MM.1S (cell line): Measurements from ENCODE around the gene TVP23C.

ENCODE experiments used
- DNase-seq: peaks from one replicate; pipeline ENCODE4 v3.0.0-alpha.2; 2015
- H2AFZ ChIP-seq: fragments of 300-600 bp; sonication (generic); 2 replicates; pipeline ENCODE4 v1.6.0; 2016; ENCODE audit warnings: antibody characterized with exemption, low read length
- H3F3A ChIP-seq: fragments of 300-600 bp; sonication (generic); 2 replicates; pipeline ENCODE4 v1.6.1; 2016; ENCODE audit warnings: mild to moderate bottlenecking, antibody characterized with exemption, low read length, moderate library complexity, mixed read lengths; ENCODE audit not compliant: insufficient read depth
- H3K27ac ChIP-seq: fragments of 300-600 bp; sonication (generic); 2 replicates; pipeline ENCODE4 v1.5.1; 2016; ENCODE audit warnings: mild to moderate bottlenecking, low read length
- H3K27me3 ChIP-seq: fragments of 300-600 bp; sonication (generic); replicated peaks from 2 replicates; pipeline ENCODE4 v1.6.0; 2016; ENCODE audit warnings: low read length; ENCODE audit not compliant: insufficient read depth
- H3K36me3 ChIP-seq: fragments of 300-600 bp; sonication (generic); replicated peaks from 2 replicates; pipeline ENCODE4 v1.6.1; 2016; ENCODE audit warnings: mild to moderate bottlenecking, low read length, mixed read lengths; ENCODE audit not compliant: insufficient read depth
- H3K4me1 ChIP-seq: fragments of 300-600 bp; sonication (generic); 2 replicates; pipeline ENCODE4 v1.6.1; 2016; ENCODE audit warnings: low read length, mixed read lengths
- H3K4me2 ChIP-seq: fragments of 300-600 bp; sonication (generic); 2 replicates; pipeline ENCODE4 v1.6.0; 2016; ENCODE audit warnings: low read depth, low read length
- H3K4me3 ChIP-seq: fragments of 300-600 bp; sonication (generic); 2 replicates; pipeline ENCODE4 v1.5.1; 2016; ENCODE audit warnings: low read length, mixed read lengths
- H3K79me2 ChIP-seq: fragments of 300-600 bp; sonication (generic); 2 replicates; pipeline ENCODE4 v1.6.1; 2016; ENCODE audit warnings: mixed run types, low read length, mixed read lengths
- H3K9ac ChIP-seq: fragments of 300-600 bp; sonication (generic); 2 replicates; pipeline ENCODE4 v1.6.1; 2016; ENCODE audit warnings: low read length, mixed read lengths
- H3K9me2 ChIP-seq: fragments of 300-600 bp; sonication (generic); replicated peaks from 2 replicates; pipeline ENCODE4 v1.6.1; 2016; ENCODE audit warnings: mild to moderate bottlenecking, low read length, mixed read lengths; ENCODE audit not compliant: insufficient read depth
- H3K9me3 ChIP-seq: fragments of 300-600 bp; sonication (generic); replicated peaks from 2 replicates; pipeline ENCODE4 v1.6.1; 2016; ENCODE audit warnings: mild to moderate bottlenecking, low read length, mixed read lengths; ENCODE audit not compliant: insufficient read depth
- H4K20me1 ChIP-seq: fragments of 300-600 bp; sonication (generic); 2 replicates; pipeline ENCODE4 v1.6.1; 2016; ENCODE audit warnings: mild to moderate bottlenecking, low read length, moderate library complexity, mixed read lengths; ENCODE audit not compliant: insufficient read depth
- EZH2 ChIP-seq: fragments of 300-600 bp; sonication (generic); optimal IDR thresholded peaks from 2 replicates; pipeline ENCODE3; 2017; ENCODE audit warnings: low read depth, mild to moderate bottlenecking, antibody characterized with exemption, low read length, mixed read lengths
- EZH2phosphoT487 ChIP-seq: fragments of 300-600 bp; sonication (generic); IDR thresholded peaks from 2 replicates; pipeline ENCODE4 v1.6.1; 2018; ENCODE audit warnings: antibody characterized with exemption, low read length
- TF ChIP-seq, protein P1 (sequence below): fragments of 300-600 bp; sonication (generic); IDR thresholded peaks from 2 replicates; pipeline ENCODE4 v1.5.1; 2016; ENCODE audit warnings: antibody characterized with exemption, low read length, mixed read lengths

Gene TVP23C

GRCh38 chr17:15492186-15492585 is 71.1 kb downstream of the TVP23C start:
- Histone ChIP-seq H3K27me3 (no peaks in the 10 kb centered on the region), H3K79me2 (no peaks in the 10 kb centered on the region), H3K27ac (no peak overlapping the region), H3K4me2 (no peak overlapping the region), H3F3A (no peaks in the 10 kb centered on the region), H3K9me2 (no peaks in the 10 kb centered on the region), H3K4me3 (no peak overlapping the region), H2AFZ (no peak overlapping the region), H3K9ac (no peak overlapping the region), H3K9me3 (no peaks in the 10 kb centered on the region), H3K4me1 (no peaks in the 10 kb centered on the region), H4K20me1 (no peaks in the 10 kb centered on the region), H3K36me3 (no peaks in the 10 kb centered on the region)
- TF ChIP-seq, protein P1, sequence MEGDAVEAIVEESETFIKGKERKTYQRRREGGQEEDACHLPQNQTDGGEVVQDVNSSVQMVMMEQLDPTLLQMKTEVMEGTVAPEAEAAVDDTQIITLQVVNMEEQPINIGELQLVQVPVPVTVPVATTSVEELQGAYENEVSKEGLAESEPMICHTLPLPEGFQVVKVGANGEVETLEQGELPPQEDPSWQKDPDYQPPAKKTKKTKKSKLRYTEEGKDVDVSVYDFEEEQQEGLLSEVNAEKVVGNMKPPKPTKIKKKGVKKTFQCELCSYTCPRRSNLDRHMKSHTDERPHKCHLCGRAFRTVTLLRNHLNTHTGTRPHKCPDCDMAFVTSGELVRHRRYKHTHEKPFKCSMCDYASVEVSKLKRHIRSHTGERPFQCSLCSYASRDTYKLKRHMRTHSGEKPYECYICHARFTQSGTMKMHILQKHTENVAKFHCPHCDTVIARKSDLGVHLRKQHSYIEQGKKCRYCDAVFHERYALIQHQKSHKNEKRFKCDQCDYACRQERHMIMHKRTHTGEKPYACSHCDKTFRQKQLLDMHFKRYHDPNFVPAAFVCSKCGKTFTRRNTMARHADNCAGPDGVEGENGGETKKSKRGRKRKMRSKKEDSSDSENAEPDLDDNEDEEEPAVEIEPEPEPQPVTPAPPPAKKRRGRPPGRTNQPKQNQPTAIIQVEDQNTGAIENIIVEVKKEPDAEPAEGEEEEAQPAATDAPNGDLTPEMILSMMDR = no peak
- TF ChIP-seq EZH2 = no peak
- TF ChIP-seq EZH2phosphoT487 = no peak
- no peak for DNase-seq

- no peak overlapping the region for H2AFZ ChIP-seq
- H3K4me1 ChIP-seq = no peaks in the 10 kb centered on the region
- H3F3A ChIP-seq = no peaks in the 10 kb centered on the region
- H3K4me3 ChIP-seq = no peak overlapping the region
- no peak overlapping the region for H3K9ac ChIP-seq
- no peaks in the 10 kb centered on the region for H3K79me2 ChIP-seq
- H3K9me2 ChIP-seq = no peaks in the 10 kb centered on the region
- H3K27ac ChIP-seq = no peak overlapping the region
- TF ChIP-seq EZH2phosphoT487 = no peak
- TF ChIP-seq, protein P1 = no peak
- no peak overlapping the region for H3K4me2 ChIP-seq
- DNase-seq = no peak
- H3K27me3 ChIP-seq = no peaks in the 10 kb centered on the region
- H3K9me3 ChIP-seq = no peaks in the 10 kb centered on the region
- H3K36me3 ChIP-seq = no peaks in the 10 kb centered on the region
- no peaks in the 10 kb centered on the region for H4K20me1 ChIP-seq
These were observed 72.5 kb downstream of the TVP23C start for GRCh38 chr17:15490634-15491261.

DNA sequence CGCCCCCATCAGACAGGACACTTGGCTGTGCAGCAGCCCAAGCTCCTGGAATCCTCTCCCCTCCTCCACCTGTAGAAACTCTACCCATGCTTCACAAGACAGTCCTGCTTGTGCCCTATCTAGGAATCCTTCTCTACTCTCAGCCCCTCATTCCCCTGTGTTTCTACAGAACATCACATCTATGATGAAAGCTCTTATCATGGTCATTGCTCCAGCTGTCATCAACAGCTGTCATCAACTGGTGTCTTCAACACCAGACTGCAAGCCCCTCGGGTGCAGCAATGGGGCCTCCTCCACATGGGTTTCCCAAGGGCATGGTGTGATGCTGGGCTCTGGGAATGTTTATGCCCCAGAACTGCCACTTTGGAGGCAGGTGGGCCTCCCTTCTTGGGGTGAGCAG is 74.7 kb downstream of the TVP23C start:
- H3K4me3 ChIP-seq = no peak overlapping the region
- H3K9me3 ChIP-seq = no peaks in the 10 kb centered on the region
- no peaks in the 10 kb centered on the region for H3F3A ChIP-seq
- no peaks in the 10 kb centered on the region for H3K27me3 ChIP-seq
- H3K9ac ChIP-seq = no peak overlapping the region
- TF ChIP-seq EZH2phosphoT487 (no peak), EZH2 (no peak)
- TF ChIP-seq, protein P1 = no peak
- H4K20me1 ChIP-seq = no peaks in the 10 kb centered on the region
- no peaks in the 10 kb centered on the region for H3K36me3 ChIP-seq
- H3K79me2 ChIP-seq = no peaks in the 10 kb centered on the region
- no peak overlapping the region for H3K27ac ChIP-seq
- no peak for DNase-seq
- H3K4me1 ChIP-seq = no peaks in the 10 kb centered on the region
- no peaks in the 10 kb centered on the region for H3K9me2 ChIP-seq
- no peak overlapping the region for H3K4me2 ChIP-seq
- no peak overlapping the region for H2AFZ ChIP-seq
